ENCODE results near the gene ECHS1. TPM values are rescaled to one million over a fixed set of nuclear protein-coding genes. Genes with fewer than 3 reads are reported as not detected.

ECHS1 gene
- total RNA-seq, 2 donors from 2014 or later: 58.5 to 86.0 TPM

Other genes starting within 250 kb of the ECHS1 start
- gene KNDC1, start 213.1 kb downstream of the ECHS1 start, total RNA-seq: under 1 TPM in 1 of 2 donors, not detected in 1; 0.07 TPM
- gene UTF1, start 143.1 kb downstream of the ECHS1 start, total RNA-seq: not detected
- not detected for gene VENTX, start 135.5 kb downstream of the ECHS1 start, total RNA-seq
- 100 to 1,000 TPM; 101 to 201 TPM for gene ADAM8, start 96.5 kb downstream of the ECHS1 start, total RNA-seq
- 10 to 100 TPM; 47.9 to 53.3 TPM for gene TUBGCP2, start 64.5 kb downstream of the ECHS1 start, total RNA-seq
- gene ZNF511, start 64.4 kb downstream of the ECHS1 start, total RNA-seq: 10 to 100 TPM; 43.4 to 55.6 TPM
- not detected for gene CALY, start 36.5 kb downstream of the ECHS1 start, total RNA-seq
- gene PRAP1, start 26.0 kb downstream of the ECHS1 start, total RNA-seq: not detected
- 10 to 100 TPM; 24.1 to 24.2 TPM for gene FUOM, start 15.3 kb downstream of the ECHS1 start, total RNA-seq
- 1 to 10 TPM; 3.9 to 5.6 TPM for gene PAOX, start 5.9 kb upstream of the ECHS1 start, total RNA-seq
- gene MTG1, start 20.8 kb upstream of the ECHS1 start, total RNA-seq: 10 to 100 TPM; 39.8 to 65.0 TPM
- gene SPRN, start 51.3 kb upstream of the ECHS1 start, total RNA-seq: not detected
- 1 to 10 TPM; 2.1 to 3.8 TPM for gene SCART1, start 80.6 kb upstream of the ECHS1 start, total RNA-seq
- under 1 TPM; 0.32 to 0.99 TPM for gene CYP2E1, start 154.0 kb upstream of the ECHS1 start, total RNA-seq
- gene SYCE1, start 192.2 kb upstream of the ECHS1 start, total RNA-seq: under 1 TPM in 1 of 2 donors, not detected in 1; 0.14 TPM

All from activated naive CD4-positive, alpha-beta T cell treated with anti-CD3 and anti-CD28 coated beads, Interleukin-2, amount 50 U/mL, for 72 hours (primary cell).